IMR-90 (cell line): ENCODE measurements around the gene RNF130. TPM values are rescaled to one million over a fixed set of nuclear protein-coding genes. Genes with fewer than 3 reads are reported as not detected.

ENCODE experiments used
- ATAC-seq: fragments of 200-7000 bp; cut with Tn5 transposase; 2 replicates; pipeline ENCODE4 v1.9.1; 2020; ENCODE audit warnings: low read depth, mild to moderate bottlenecking, moderate library complexity
- BruUV-seq: library from RNA; stranded (reverse); fragments of 400-500 nt; replicated peaks from 2 replicates; lab custom pipeline; 2021; lab: Mats Ljungman, UMichigan
- CTCF ChIA-PET: fragments of 300-600 bp; formaldehyde crosslinking; extraction: SDS; loops from one replicate; lab custom pipeline; 2021; ENCODE audit warnings: antibody characterized with exemption; lab: Yijun Ruan, JAX
- POLR2A ChIA-PET: fragments of 300-600 bp; sonication (Branson Sonifier 250); formaldehyde crosslinking; loops from one replicate; lab custom pipeline; 2022; ENCODE audit warnings: antibody characterized with exemption; ENCODE audit not compliant: unreplicated experiment; lab: Charles Lee
- DNase-seq: peaks from one replicate; pipeline ENCODE4 v3.0.0; 2013
- H2AFZ ChIP-seq: replicated peaks from 2 replicates; pipeline ENCODE3; 2013; ENCODE audit warnings: low read length, mild to moderate bottlenecking; ENCODE audit not compliant: poor library complexity
- H2AK5ac ChIP-seq: 2 replicates; pipeline ENCODE4 v1.6.1; 2013; ENCODE audit warnings: low read depth, low read length, inconsistent platforms
- H2AK9ac ChIP-seq: replicated peaks from 2 replicates; pipeline ENCODE3; 2013; ENCODE audit warnings: mild to moderate bottlenecking, low read depth, low read length, moderate library complexity; ENCODE audit not compliant: poor library complexity
- H2BK120ac ChIP-seq: 2 replicates; pipeline ENCODE4 v1.6.1; 2013; ENCODE audit warnings: low read depth, low read length, inconsistent platforms
- H2BK15ac ChIP-seq: 3 replicates; pipeline ENCODE4 v1.6.1; 2013; ENCODE audit warnings: low read depth, low read length, inconsistent platforms
- H2BK20ac ChIP-seq: 2 replicates; pipeline ENCODE4 v1.6.1; 2013; ENCODE audit warnings: low read depth, mild to moderate bottlenecking, inconsistent platforms, low read length, moderate library complexity
- H2BK5ac ChIP-seq: 2 replicates; pipeline ENCODE4 v1.6.1; 2013; ENCODE audit warnings: mild to moderate bottlenecking, low read depth, low read length, inconsistent platforms; ENCODE audit not compliant: poor library complexity, severe bottlenecking
- H3K14ac ChIP-seq: replicated peaks from 2 replicates; pipeline ENCODE4 v1.6.1; 2013; ENCODE audit warnings: low read depth, low read length, inconsistent platforms
- H3K18ac ChIP-seq: 2 replicates; pipeline ENCODE4 v1.6.1; 2013; ENCODE audit warnings: low read depth, low read length, control low read depth
- H3K23ac ChIP-seq: 2 replicates; pipeline ENCODE4 v1.6.1; 2013; ENCODE audit warnings: low read depth, low read length, inconsistent platforms
- H3K27ac ChIP-seq: 2 replicates; pipeline ENCODE4 v1.5.1; 2013; ENCODE audit warnings: mild to moderate bottlenecking, control low read depth, low read length; ENCODE audit not compliant: insufficient read depth
- H3K27me3 ChIP-seq: 2 replicates; pipeline ENCODE4 v1.6.1; 2013; ENCODE audit warnings: low read length; ENCODE audit not compliant: control insufficient read depth, insufficient read depth
- H3K36me3 ChIP-seq: 2 replicates; pipeline ENCODE4 v1.6.1; 2013; ENCODE audit warnings: low read length, mixed read lengths; ENCODE audit not compliant: control insufficient read depth, insufficient read depth
- H3K4ac ChIP-seq: 2 replicates; pipeline ENCODE4 v1.6.1; 2013; ENCODE audit warnings: low read depth, low read length, inconsistent platforms
- H3K4me1 ChIP-seq: 2 replicates; pipeline ENCODE4 v1.6.1; 2013; ENCODE audit warnings: low read length, mixed read lengths; ENCODE audit not compliant: control insufficient read depth, insufficient read depth
- H3K4me2 ChIP-seq: 2 replicates; pipeline ENCODE4 v1.6.1; 2013; ENCODE audit warnings: low read depth, mild to moderate bottlenecking, control low read depth, low read length, moderate library complexity
- H3K4me3 ChIP-seq: 2 replicates; pipeline ENCODE4 v1.5.1; 2013; ENCODE audit warnings: low read depth, mild to moderate bottlenecking, control low read depth, low read length, moderate library complexity; ENCODE audit not compliant: insufficient read depth
- H3K56ac ChIP-seq: 2 replicates; pipeline ENCODE4 v1.6.1; 2013; ENCODE audit warnings: low read length, inconsistent platforms; ENCODE audit not compliant: insufficient read depth; ENCODE audit errors: extremely low read depth
- H3K79me1 ChIP-seq, 2 experiments: 2 replicates each; pipeline ENCODE4 v1.6.1; 2013; ENCODE audit warnings: low read length in 2 of 2, inconsistent platforms in 1 of 2, low read depth in 1 of 2
- H3K9ac ChIP-seq: 2 replicates; pipeline ENCODE4 v1.6.1; 2013; ENCODE audit warnings: low read depth, low read length, control low read depth
- H3K9me1 ChIP-seq: 2 replicates; pipeline ENCODE4 v1.6.1; 2013; ENCODE audit warnings: low read length, inconsistent platforms; ENCODE audit not compliant: insufficient read depth
- H3K9me3 ChIP-seq: 2 replicates; pipeline ENCODE4 v1.6.1; 2013; ENCODE audit warnings: low read length; ENCODE audit not compliant: control insufficient read depth, insufficient read depth
- H4K20me1 ChIP-seq: 2 replicates; pipeline ENCODE4 v1.6.1; 2013; ENCODE audit warnings: low read length, inconsistent platforms; ENCODE audit not compliant: insufficient read depth
- H4K5ac ChIP-seq: 2 replicates; pipeline ENCODE4 v1.6.1; 2013; ENCODE audit warnings: mild to moderate bottlenecking, low read depth, low read length, control low read depth
- H4K8ac ChIP-seq, 2 experiments: 2 replicates each; pipeline ENCODE4 v1.6.1; 2013; ENCODE audit warnings: low read depth in 2 of 2, low read length in 2 of 2, control low read depth in 1 of 2, inconsistent platforms in 1 of 2
- H4K91ac ChIP-seq: 2 replicates; pipeline ENCODE4 v1.6.1; 2013; ENCODE audit warnings: low read depth, low read length, inconsistent platforms; ENCODE audit not compliant: insufficient read depth
- BHLHE40 ChIP-seq: fragments of 150-350 bp; IDR thresholded peaks from 2 replicates; pipeline ENCODE4 v1.6.1; 2016; ENCODE audit warnings: mild to moderate bottlenecking, low read depth, low read length
- ELK1 ChIP-seq: fragments of 150-350 bp; IDR thresholded peaks from 2 replicates; pipeline ENCODE4 v1.6.1; 2016; ENCODE audit warnings: low read depth, mild to moderate bottlenecking, low read length, moderate library complexity, borderline replicate concordance
- MAFK ChIP-seq: IDR thresholded peaks from 2 replicates; pipeline ENCODE4 v1.6.1; 2012; ENCODE audit warnings: low read depth, low read length, improper control_type of control experiment
- RCOR1 ChIP-seq: IDR thresholded peaks from 2 replicates; pipeline ENCODE4 v1.6.1; 2012; ENCODE audit warnings: mild to moderate bottlenecking, low read length, improper control_type of control experiment; ENCODE audit not compliant: insufficient replicate concordance
- SMC3 ChIP-seq: fragments of 150-350 bp; IDR thresholded peaks from 2 replicates; pipeline ENCODE4 v1.6.1; 2016; ENCODE audit warnings: low read depth, mild to moderate bottlenecking, antibody characterized with exemption, low read length, moderate library complexity
- WGBS, 2 experiments: methylation state at CpG; one replicate each; pipeline versions ENCODE4 v1.1.5 to v1.1.7; 2013; ENCODE audit warnings: missing lambda C conversion rate in 2 of 2; ENCODE audit not compliant: insufficient read length in 1 of 2; ENCODE audit errors: extremely low coverage in 2 of 2; 5-methylcytosine and 5-hydroxymethylcytosine counted together
- dilution Hi-C: fragments of 300-500 bp; cut with HindIII; formaldehyde crosslinking; loops from one replicate; pipeline ENCODE4 v1.14.3; 2018; ENCODE audit warnings: low sequenced_read_pairs; ENCODE audit not compliant: unreplicated experiment
- in situ Hi-C: fragments of 300-500 bp; cut with MboI; formaldehyde crosslinking; loops from 3 replicates; pipeline ENCODE4 v1.14.3; 2019; ENCODE audit warnings: low sequenced_read_pairs, inconsistent platforms, mixed read lengths
- intact Hi-C: fragments of 100-400 bp; cut with micrococcal nuclease; formaldehyde crosslinking; loops from 2 replicates; pipeline ENCODE4 v1.10.0; 2022
- polyA plus RNA-seq, 3 experiments: library from polyadenylated mRNA; depleted of rRNA; stranded (reverse); fragments of >200 nt; gene quantifications; 2 replicates each; pipeline ENCODE4 v1.2.3, GENCODE V29; 2012; ENCODE audit warnings: low replicate concordance in 1 of 3
- total RNA-seq: library from RNA; depleted of rRNA; stranded (reverse); fragments of >200 nt; gene quantifications from 2 replicates; pipeline ENCODE4 v1.2.3, GENCODE V29; 2012

The RNF130 gene
- total and polyA plus RNA-seq, 2 of the 4 experiments (the other 2 are of a cell fraction): 12.9 to 21.7 TPM

- no peak overlapping the region for H4K91ac ChIP-seq
- H2BK15ac ChIP-seq: no peak overlapping the region
- no peak overlapping the region for H3K56ac ChIP-seq
- no peak for TF ChIP-seq MAFK
- TF ChIP-seq SMC3: no peak
- TF ChIP-seq BHLHE40: no peak
- TF ChIP-seq ELK1: no peak
- TF ChIP-seq RCOR1: no peak
- no peaks in the 10 kb centered on the region for H3K9me1 ChIP-seq
- DNase-seq: no peak
- no peak overlapping the region for H2AFZ ChIP-seq
- no peak overlapping the region for H3K4me3 ChIP-seq
- intact Hi-C loops (no loop called here), in situ Hi-C loops (no loop called here), dilution Hi-C loops (no loop called here)
- no peak overlapping the region for H2BK5ac ChIP-seq
- CTCF ChIA-PET: no interaction called here
- no peak overlapping the region for H2AK5ac ChIP-seq
- ATAC-seq: no peak
- H3K27me3 ChIP-seq: peaks cover 12% of the 10 kb centered on the region; the same call in 1 of the 2 replicates
- no peaks in the 10 kb centered on the region for H4K20me1 ChIP-seq
- H3K4ac ChIP-seq: no peak overlapping the region
- no peak overlapping the region for H3K14ac ChIP-seq
- H3K27ac ChIP-seq: no peak overlapping the region
- no peak overlapping the region for H3K4me2 ChIP-seq
- H3K23ac ChIP-seq: no peak overlapping the region
- H2BK20ac ChIP-seq: no peak overlapping the region
- H3K9me3 ChIP-seq: no peaks in the 10 kb centered on the region; the same call in 1 of the 2 replicates
- no peaks in the 10 kb centered on the region for H3K36me3 ChIP-seq
- no TSS peak for BruUV-seq
- POLR2A ChIA-PET: no interaction called here
- no peak overlapping the region for H2BK120ac ChIP-seq
- no peak overlapping the region for H2AK9ac ChIP-seq
- WGBS, 2 experiments: no CpG with 5 or more reads among the region's 9 CpGs
- peaks cover 5% of the 10 kb centered on the region; the same call in 1 of the 2 replicates for H3K4me1 ChIP-seq
- no peak overlapping the region for H3K18ac ChIP-seq
- no peak overlapping the region for H4K8ac ChIP-seq
- H4K5ac ChIP-seq: no peak overlapping the region
- no peaks in the 10 kb centered on the region for H3K79me1 ChIP-seq
- H3K9ac ChIP-seq: no peak overlapping the region
These were observed 6.2 kb upstream of the RNF130 start for GRCh38 chr5:180077594-180078284.
